ENCODE data around the gene RTN4IP1. TPM values are rescaled to one million over a fixed set of nuclear protein-coding genes. Genes with fewer than 3 reads are reported as not detected.

Gene RTN4IP1
- total RNA-seq, 1 experiment from 2014 or later: 12.5 TPM

- TF ChIP-seq CTCF (conservative IDR thresholded peaks at IDR 0.05): no peak
- H2BK15ac ChIP-seq (ENCODE audit: low read depth, low read length): no peak overlapping the region
- no peaks in the 10 kb centered on the region for H3K9me3 ChIP-seq (ENCODE audit: control insufficient read depth, low read depth, low read length)
- H3K27me3 ChIP-seq (ENCODE audit: insufficient read depth, low read length): no peaks in the 10 kb centered on the region
- H2BK20ac ChIP-seq (ENCODE audit: low read depth, low read length, poor library complexity, severe bottlenecking): no peak overlapping the region
- Mint-ChIP-seq H3K4me1 (peaks cover 8 to 12% of the 10 kb centered on the region in 2 experiments), H3K4me3 (no peak overlapping the region), H3K9me3 (no peaks in the 10 kb centered on the region), H3K27ac (no peak overlapping the region), H3K36me3 (ENCODE audit: insufficient read depth in 1 of 3, low read depth in 3 of 3) (no peaks in the 10 kb centered on the region), H3K27me3 (ENCODE audit: low read depth) (no peaks in the 10 kb centered on the region)
- H3K18ac ChIP-seq (ENCODE audit: insufficient read length, low read depth, low read length): no peak overlapping the region
- H3K79me2 ChIP-seq (ENCODE audit: insufficient read depth, low read length): no peaks in the 10 kb centered on the region
- no peak for DNase-seq
- no peaks in the 10 kb centered on the region for H3K79me1 ChIP-seq (ENCODE audit: insufficient read depth, low read depth, low read length, poor library complexity, severe bottlenecking)
- H3K14ac ChIP-seq (ENCODE audit: insufficient read depth, low read length): no peak overlapping the region
- H2AFZ ChIP-seq (ENCODE audit: low read length): no peak overlapping the region
- WGBS (ENCODE audit: extremely low coverage, insufficient read length, low lambda C conversion rate): no CpG with 5 or more reads among the region's 5 CpGs
- no peak overlapping the region for H4K91ac ChIP-seq (ENCODE audit: insufficient read length, low read depth, low read length)
- no peak overlapping the region for H2BK5ac ChIP-seq (ENCODE audit: insufficient read length, low read length)
- no peak overlapping the region for H2BK120ac ChIP-seq (ENCODE audit: low read depth, low read length, poor library complexity, severe bottlenecking)
- no peak overlapping the region for H4K8ac ChIP-seq (replicated peaks; ENCODE audit: insufficient read length, low read depth, low read length)
- no peaks in the 10 kb centered on the region for H4K20me1 ChIP-seq (ENCODE audit: control insufficient read depth, insufficient read depth, insufficient read length)
- no peak overlapping the region for H3K56ac ChIP-seq (ENCODE audit: insufficient read length, low read depth, low read length)
- no peak overlapping the region for H3K4ac ChIP-seq (ENCODE audit: low read depth, low read length)
- no peak overlapping the region for H3T11ph ChIP-seq (ENCODE audit: low read length)
- no peak overlapping the region for H3K4me2 ChIP-seq (ENCODE audit: insufficient read depth, insufficient read length, low read length)
- H3K23ac ChIP-seq (ENCODE audit: insufficient read length, low read depth, low read length): no peak overlapping the region
- H2BK12ac ChIP-seq (ENCODE audit: insufficient read length, low read depth, low read length): no peak overlapping the region
- no peak overlapping the region for H2AK5ac ChIP-seq (ENCODE audit: insufficient read length, low read length)
- no peaks in the 10 kb centered on the region for H3K4me1 ChIP-seq (ENCODE audit: insufficient read depth, low read length)
- H3K9ac ChIP-seq (ENCODE audit: extremely low read depth, insufficient read length, low read length): no peak overlapping the region
- no peaks in the 10 kb centered on the region for H3K23me2 ChIP-seq (ENCODE audit: insufficient read length, low read depth, low read length, poor library complexity, severe bottlenecking)
- H3K27ac ChIP-seq (ENCODE audit: insufficient read length, low read depth, low read length): no peak overlapping the region
- no peak overlapping the region for H4K5ac ChIP-seq (ENCODE audit: insufficient read length, low read depth, low read length)
Measured at GRCh38 chr6:106546691-106547414, 82.4 kb downstream of the RTN4IP1 start.

Data from H9 (cell line).